Peyer's patch (tissue), 4 donors: ENCODE results near the gene DDX18. TPM values are rescaled to one million over a fixed set of nuclear protein-coding genes. Genes with fewer than 3 reads are reported as not detected.
A peak's percentile ranks its signal among the peaks of the same experiment; 100 is the strongest.

Experiments used
- DNase-seq, 3 donors: peaks; one replicate each; pipeline ENCODE4 v3.0.0-alpha.2; 2017 to 2019
- H3K27ac ChIP-seq, 4 donors: fragments of 200-600 bp; sonication (generic); one replicate each; pipeline ENCODE4 v1.5.1; 2016 to 2019
- H3K27me3 ChIP-seq, 2 donors: fragments of 200-600 bp; sonication (generic); one replicate each; pipeline ENCODE4 v1.5.1; 2019
- H3K36me3 ChIP-seq, 3 donors: fragments of 200-600 bp; sonication (generic); one replicate each; pipeline ENCODE4 v1.5.1; 2016 to 2019
- H3K4me1 ChIP-seq, 4 donors: fragments of 200-600 bp; sonication (generic); one replicate each; pipeline ENCODE4 v1.5.1; 2016 to 2019
- H3K4me3 ChIP-seq, 4 donors: fragments of 200-600 bp; sonication (generic); 1 replicate in 3 of 4; 2 replicates in 1 of 4; pipeline ENCODE4 v1.5.1; 2016 to 2019; ENCODE audit warnings: mild to moderate bottlenecking in 1 of 4
- H3K9me3 ChIP-seq, 4 donors: fragments of 200-600 bp; sonication (generic); one replicate each; pipeline ENCODE4 v1.5.1; 2016 to 2019; ENCODE audit warnings: mild to moderate bottlenecking in 1 of 4
- CTCF ChIP-seq, 6 experiments: fragments of 450-650 bp in 4 of 6; fragments of 200-600 bp in 2 of 6; sonication (generic) in 1 of 6; IDR thresholded peaks; one replicate each; pipeline ENCODE4 v1.5.1; 2017 to 2019; ENCODE audit warnings: antibody characterized with exemption in 6 of 6, mild to moderate bottlenecking in 3 of 6, moderate library complexity in 1 of 6
- POLR2A ChIP-seq, 2 donors: fragments of 450-650 bp; IDR thresholded peaks; one replicate each; pipeline ENCODE4 v1.5.1; 2017; ENCODE audit warnings: antibody characterized with exemption in 2 of 2, mild to moderate bottlenecking in 2 of 2, moderate library complexity in 2 of 2
- total RNA-seq, 4 donors: library from RNA; depleted of rRNA; stranded (reverse); fragments of >200 nt; gene quantifications; one replicate each; pipeline ENCODE4 v1.1.0, GENCODE V29; 2016

Gene DDX18
- total RNA-seq, 4 donors from 2014 or later, result 23.5 to 48.7 (median 33.5) TPM

DNA sequence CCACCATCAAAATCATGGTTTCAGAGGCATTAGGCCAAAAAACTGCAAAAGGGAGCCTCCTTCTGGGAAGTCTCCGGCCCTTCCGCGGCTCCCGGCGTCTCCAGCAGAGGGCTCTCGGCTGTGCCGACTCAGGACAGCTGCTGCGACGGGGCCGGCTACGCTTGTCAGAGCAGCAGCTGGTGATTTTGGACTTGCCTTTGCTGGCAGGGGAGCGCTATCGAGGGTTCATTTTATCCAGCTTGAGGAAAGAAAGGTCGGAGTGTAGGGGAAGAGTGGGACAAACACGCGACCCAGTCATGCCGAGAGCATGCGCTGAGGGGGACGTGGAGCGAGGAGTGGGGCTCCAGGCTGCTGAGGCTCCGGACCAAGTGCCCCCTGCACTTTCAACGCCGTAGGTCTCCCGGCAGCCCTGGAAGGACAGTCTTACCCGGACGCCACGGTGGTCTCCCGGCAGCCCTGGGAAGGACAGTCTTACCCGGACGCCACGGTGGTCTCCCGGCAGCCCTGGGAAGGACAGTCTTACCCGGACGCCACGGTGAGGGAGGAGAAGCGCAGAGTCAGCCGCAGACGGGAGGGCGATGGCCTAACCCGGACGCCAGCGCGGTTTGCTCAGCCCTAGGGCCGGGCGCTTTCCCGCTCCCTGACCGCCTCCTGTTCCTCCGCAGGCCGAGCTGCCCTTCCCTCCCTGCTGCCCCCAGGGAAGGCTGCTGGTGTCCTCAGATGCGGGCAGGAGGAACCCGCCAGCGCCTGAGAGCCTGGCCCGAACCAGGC lies 21.7 kb downstream of the DDX18 start:
- H3K9me3 ChIP-seq, result no peaks in the 10 kb centered on the region
- peaks cover 0 to 21% (median 0%) of the 10 kb centered on the region in 3 donors for H3K36me3 ChIP-seq
- peaks cover 0 to 6% (median 0%) of the 10 kb centered on the region in 4 donors for H3K4me1 ChIP-seq
- DNase-seq, result peak; percentile 46 to 87 (median 83)
- H3K4me3 ChIP-seq, result peak overlapping the region; percentile 21 to 57 (median 34)
- peak in 5 of 6 experiments; percentile 10 to 74 (median 68) for TF ChIP-seq CTCF (IDR thresholded peaks at IDR 0.05)
- no peak for TF ChIP-seq POLR2A (IDR thresholded peaks at IDR 0.05)
- no peaks in the 10 kb centered on the region for H3K27me3 ChIP-seq
- peak overlapping the region in 3 of 4 donors; percentile 27 to 40 (median 31) for H3K27ac ChIP-seq

GRCh38 chr2:117845304-117845703 lies 30.8 kb downstream of the DDX18 start:
- H3K36me3 ChIP-seq, result no peaks in the 10 kb centered on the region
- H3K4me3 ChIP-seq, result no peak overlapping the region
- no peaks in the 10 kb centered on the region for H3K9me3 ChIP-seq
- no peak for DNase-seq
- H3K4me1 ChIP-seq, result no peaks in the 10 kb centered on the region
- no peaks in the 10 kb centered on the region for H3K27me3 ChIP-seq
- H3K27ac ChIP-seq, result no peak overlapping the region
- no peak for TF ChIP-seq CTCF (IDR thresholded peaks at IDR 0.05)
- no peak for TF ChIP-seq POLR2A (IDR thresholded peaks at IDR 0.05)

- Histone ChIP-seq H3K4me1 (no peaks in the 10 kb centered on the region), H3K27me3 (no peaks in the 10 kb centered on the region), H3K27ac (no peak overlapping the region), H3K36me3 (no peaks in the 10 kb centered on the region), H3K9me3 (no peaks in the 10 kb centered on the region), H3K4me3 (no peak overlapping the region)
- TF ChIP-seq POLR2A (IDR thresholded peaks at IDR 0.05), result no peak
- TF ChIP-seq CTCF (IDR thresholded peaks at IDR 0.05), result no peak
- no peak for DNase-seq
These were observed 35.5 kb downstream of the DDX18 start for GRCh38 chr2:117850015-117850414.

DNA sequence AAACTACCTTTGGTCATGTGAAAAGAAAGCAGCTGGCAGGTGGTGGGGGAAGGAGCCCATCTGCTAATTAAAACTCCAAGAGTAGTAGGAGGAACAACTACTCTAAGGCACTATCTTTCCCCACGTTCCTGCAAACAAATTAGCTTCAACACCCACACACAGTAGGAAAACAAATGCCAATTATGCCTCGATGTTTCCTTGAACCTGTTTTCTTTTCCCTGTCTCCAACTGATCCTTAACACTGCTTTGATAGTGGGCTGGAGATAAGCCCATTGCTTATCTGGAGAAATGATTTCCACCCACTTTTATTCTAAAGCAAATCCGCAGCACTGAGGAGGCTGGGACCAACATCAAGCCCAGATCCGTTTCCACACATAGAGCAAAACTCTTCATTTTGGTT lies 36.0 kb downstream of the DDX18 start:
- no peaks in the 10 kb centered on the region for H3K27me3 ChIP-seq
- H3K36me3 ChIP-seq, result no peaks in the 10 kb centered on the region
- H3K4me1 ChIP-seq, result no peaks in the 10 kb centered on the region
- H3K9me3 ChIP-seq, result no peaks in the 10 kb centered on the region
- TF ChIP-seq POLR2A (IDR thresholded peaks at IDR 0.05) (no peak), CTCF (IDR thresholded peaks at IDR 0.05) (no peak)
- no peak for DNase-seq
- H3K27ac ChIP-seq, result no peak overlapping the region
- H3K4me3 ChIP-seq, result no peak overlapping the region

DNA sequence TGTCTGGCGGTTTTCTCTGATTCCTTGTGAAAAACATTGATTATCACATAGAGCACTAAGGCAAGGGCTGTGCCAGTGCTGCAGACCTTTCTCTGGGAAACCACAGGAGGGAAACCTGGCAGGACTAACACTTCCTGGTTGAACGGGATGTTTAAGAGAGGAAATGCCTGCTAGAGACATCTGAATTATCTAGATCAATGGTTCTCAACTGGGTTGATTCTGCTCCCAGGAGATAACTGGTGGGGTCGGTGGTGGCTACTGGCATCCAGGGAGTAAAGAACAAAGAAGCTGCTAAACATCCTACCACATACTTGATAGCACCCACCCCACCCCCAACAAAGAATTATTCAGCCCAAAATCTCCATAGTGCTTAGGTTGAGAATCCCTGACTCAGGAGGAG lies 37.5 kb downstream of the DDX18 start:
- DNase-seq, result no peak
- Histone ChIP-seq H3K36me3 (no peaks in the 10 kb centered on the region), H3K4me1 (no peaks in the 10 kb centered on the region), H3K4me3 (no peak overlapping the region), H3K9me3 (no peaks in the 10 kb centered on the region), H3K27ac (no peak overlapping the region), H3K27me3 (no peaks in the 10 kb centered on the region)
- TF ChIP-seq POLR2A (IDR thresholded peaks at IDR 0.05), result no peak

DNA sequence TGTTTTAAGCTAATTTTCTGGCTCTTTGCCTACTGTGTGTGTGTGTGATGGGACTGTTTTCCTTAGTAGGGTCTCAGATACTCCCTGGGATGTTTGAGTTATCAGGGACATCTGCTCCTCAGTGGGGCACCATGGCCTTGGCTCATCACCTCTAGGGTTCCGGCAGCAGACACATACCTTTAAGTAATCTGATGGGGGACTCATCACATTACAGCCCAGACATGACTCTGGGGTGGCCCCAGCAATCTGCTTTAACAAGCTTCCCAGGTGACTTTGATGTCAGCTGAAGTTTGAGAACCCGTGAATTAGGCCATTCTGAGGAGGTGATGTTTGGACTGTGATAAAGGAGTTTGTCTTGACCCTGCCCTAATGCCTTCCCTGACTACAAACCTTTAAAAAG lies 38.8 kb downstream of the DDX18 start:
- H3K27me3 ChIP-seq, result no peaks in the 10 kb centered on the region
- no peaks in the 10 kb centered on the region for H3K36me3 ChIP-seq
- no peak for DNase-seq
- no peaks in the 10 kb centered on the region for H3K9me3 ChIP-seq
- H3K27ac ChIP-seq, result no peak overlapping the region
- no peak for TF ChIP-seq POLR2A (IDR thresholded peaks at IDR 0.05)
- no peak for TF ChIP-seq CTCF (IDR thresholded peaks at IDR 0.05)
- H3K4me3 ChIP-seq, result no peak overlapping the region
- no peaks in the 10 kb centered on the region for H3K4me1 ChIP-seq
